K562 treated with DMSO at 1 percent for 4 hours (cell line): ENCODE results near the gene FOXS1. TPM values are rescaled to one million over a fixed set of nuclear protein-coding genes. Genes with fewer than 3 reads are reported as not detected.

Source experiments
- total RNA-seq: library from RNA; unstranded; fragments of 300-600 nt; gene quantifications from 2 replicates; pipeline ENCODE4 v1.2.3, GENCODE V29; 2022; ENCODE audit not compliant: insufficient read depth

The FOXS1 gene
- total RNA-seq = not detected in 2 replicates

GRCh38 chr20:31845300-31845863 is at the start of gene FOXS1:
FOXS1 (minus strand) TSS chr20:31845604; CDS start chr20:31845542, 62 bp downstream.

DNA sequence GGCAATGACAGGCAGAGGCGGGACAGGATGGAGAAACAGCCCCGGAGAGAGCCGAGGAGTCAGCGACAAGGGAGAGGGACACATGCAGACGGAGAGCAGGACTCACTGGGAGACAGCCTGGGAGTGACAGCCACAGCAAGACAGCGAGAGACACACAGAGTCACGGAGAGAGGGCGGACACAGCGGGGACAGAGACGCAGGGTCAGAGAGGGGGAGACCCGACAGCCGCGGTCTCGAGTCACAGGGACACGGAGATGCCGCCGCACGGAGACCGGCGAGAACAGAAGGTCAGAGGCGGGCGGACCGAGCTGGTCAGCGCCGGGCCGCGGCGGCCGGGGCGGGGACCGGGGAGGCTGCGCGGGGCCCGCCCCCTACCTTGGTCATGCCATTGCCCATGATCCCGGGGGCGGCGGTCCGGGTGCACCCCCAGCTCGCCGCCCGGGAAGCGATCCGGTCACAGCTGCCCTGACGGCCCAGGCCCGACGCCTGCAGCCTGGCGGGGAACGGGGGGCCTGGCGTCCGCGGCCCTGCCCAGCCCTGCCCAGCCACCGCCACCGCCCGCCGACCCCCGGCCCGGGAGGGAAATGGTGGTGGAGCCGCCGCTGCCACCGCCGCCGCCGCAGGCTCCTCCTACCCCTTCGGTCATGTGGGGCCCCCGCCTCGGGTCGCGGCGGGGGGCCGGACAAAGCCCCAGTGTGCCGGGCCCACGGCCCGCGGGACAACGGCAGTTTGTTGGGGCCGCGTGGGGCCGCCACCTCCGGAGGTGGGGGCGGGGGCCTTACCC is 24.7 kb upstream of the FOXS1 start, which contains the start of the genes DUSP15 and TTLL9:
Gene DUSP15 (minus strand): TSS at position 586 of the 784 bp plus-strand sequence. CDS start 190 bp downstream, at position 396.
Gene TTLL9 (plus strand): TSS at position 693 of the 784 bp plus-strand sequence. CDS start 493 bp downstream, outside the sequence.

DNA sequence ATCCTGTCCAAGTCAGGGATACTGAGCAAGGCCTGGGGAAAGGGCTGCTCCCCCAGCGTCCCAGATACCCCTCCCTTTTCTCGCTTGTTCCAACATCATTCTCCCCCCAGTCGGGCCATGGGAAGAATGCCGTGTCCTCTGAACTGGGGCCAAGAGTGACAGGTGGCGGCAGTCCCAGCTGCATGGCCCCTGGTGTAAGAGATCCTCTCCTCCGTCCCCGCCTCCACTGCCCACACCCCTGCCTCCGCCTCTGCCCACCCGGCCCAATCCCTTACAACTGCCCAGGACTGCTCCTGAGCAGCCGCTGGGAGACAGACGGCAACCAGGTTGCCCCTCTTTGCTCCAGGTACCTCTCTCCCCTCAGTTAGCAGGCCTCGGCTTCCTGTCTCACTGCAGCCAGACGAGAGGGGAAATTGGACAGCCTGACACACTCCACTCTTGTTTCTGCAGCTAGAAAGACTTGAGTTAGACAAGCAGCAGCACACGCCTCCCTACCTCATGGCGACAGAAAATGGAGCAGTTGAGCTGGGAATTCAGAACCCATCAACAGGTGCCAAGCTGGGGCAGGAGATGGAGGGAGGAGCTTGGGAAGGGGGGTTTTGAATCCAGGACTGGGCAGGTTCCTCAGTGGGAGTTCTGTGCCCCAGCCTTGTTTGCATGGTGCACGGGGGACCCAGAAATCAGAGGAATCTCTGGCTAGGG is 26.2 kb downstream of the FOXS1 start, which contains the start of gene MYLK2:
Gene MYLK2 (plus strand): TSS at position 274 of the 702 bp plus-strand sequence. CDS start 225 bp downstream, at position 499.

Other genes starting within 250 kb of the FOXS1 start
- gene ID1, start 240.3 kb downstream of the FOXS1 start, total RNA-seq = 171 and 174 TPM in 2 replicates
- not detected in 2 replicates for gene COX4I2, start 207.7 kb downstream of the FOXS1 start, total RNA-seq
- 53.0 and 63.2 TPM in 2 replicates for gene BCL2L1, start 122.7 kb downstream of the FOXS1 start, total RNA-seq
- gene TPX2, start 106.3 kb downstream of the FOXS1 start, total RNA-seq = 77.9 and 88.5 TPM in 2 replicates
- 0.69 and 2.4 TPM in 2 replicates for gene MYLK2, start 26.2 kb downstream of the FOXS1 start, total RNA-seq
- gene DUSP15, start 24.9 kb upstream of the FOXS1 start, total RNA-seq = not detected in 2 replicates
- gene TTLL9, start 25.0 kb upstream of the FOXS1 start, total RNA-seq = not detected in 2 replicates
- gene PDRG1, start 106.4 kb upstream of the FOXS1 start, total RNA-seq = 18.6 and 19.7 TPM in 2 replicates
- gene XKR7, start 122.5 kb upstream of the FOXS1 start, total RNA-seq = not detected in 2 replicates
- 0.73 TPM in 1 of 2 replicates, not detected in the other for gene CCM2L, start 164.8 kb upstream of the FOXS1 start, total RNA-seq
- 0.50 TPM in 1 of 2 replicates, not detected in the other for gene HCK, start 206.6 kb upstream of the FOXS1 start, total RNA-seq